Dendritic cell treated with granulocyte-macrophage colony-stimulating factor and Interleukin-4, amounts not matched to agents 40 ng/mL and 50 ng/mL, for 4 days (primary cell): ENCODE measurements around the gene THSD7B.

Source experiments
- H3K27ac Mint-ChIP-seq: one replicate; pipeline ENCODE4 v1.8.0; 2022; ENCODE audit warnings: mild to moderate bottlenecking, mixed read lengths
- H3K27me3 Mint-ChIP-seq: one replicate; pipeline ENCODE4 v1.8.0; 2022; ENCODE audit warnings: mild to moderate bottlenecking, mixed read lengths
- H3K36me3 Mint-ChIP-seq: one replicate; pipeline ENCODE4 v1.8.0; 2022; ENCODE audit warnings: low read depth, mixed read lengths
- H3K4me1 Mint-ChIP-seq: one replicate; pipeline ENCODE4 v1.8.0; 2022; ENCODE audit warnings: low read depth, mixed read lengths
- H3K4me3 Mint-ChIP-seq: one replicate; pipeline ENCODE4 v1.8.0; 2022; ENCODE audit warnings: mild to moderate bottlenecking, moderate library complexity, mixed read lengths
- H3K9me3 Mint-ChIP-seq: one replicate; pipeline ENCODE4 v1.8.0; 2022; ENCODE audit warnings: mixed read lengths
- intact Hi-C: fragments of 100-400 bp; cut with micrococcal nuclease; formaldehyde crosslinking; loops from one replicate; pipeline ENCODE4 v1.15.0; 2022

THSD7B gene

GRCh38 chr2:137133225-137133624 is 367.9 kb downstream of the THSD7B start:
- no peaks in the 10 kb centered on the region for H3K9me3 Mint-ChIP-seq
- no peak overlapping the region for H3K27ac Mint-ChIP-seq
- H3K27me3 Mint-ChIP-seq = no peaks in the 10 kb centered on the region
- H3K36me3 Mint-ChIP-seq = no peaks in the 10 kb centered on the region
- no peak overlapping the region for H3K4me3 Mint-ChIP-seq
- H3K4me1 Mint-ChIP-seq = no peaks in the 10 kb centered on the region
- intact Hi-C loops = no loop called here

GRCh38 chr2:137138263-137138662 is 372.9 kb downstream of the THSD7B start:
- no peak overlapping the region for H3K4me3 Mint-ChIP-seq
- intact Hi-C loops = no loop called here
- H3K9me3 Mint-ChIP-seq = no peaks in the 10 kb centered on the region
- no peaks in the 10 kb centered on the region for H3K36me3 Mint-ChIP-seq
- no peak overlapping the region for H3K27ac Mint-ChIP-seq
- H3K4me1 Mint-ChIP-seq = no peaks in the 10 kb centered on the region
- H3K27me3 Mint-ChIP-seq = no peaks in the 10 kb centered on the region

- Mint-ChIP-seq H3K9me3 (no peaks in the 10 kb centered on the region), H3K4me3 (no peak overlapping the region), H3K27ac (no peak overlapping the region), H3K4me1 (no peaks in the 10 kb centered on the region), H3K27me3 (peaks cover 2% of the 10 kb centered on the region), H3K36me3 (no peaks in the 10 kb centered on the region)
- intact Hi-C loops = loop anchor here (10.0 kb wide), 1 partner anchor 237 kb away; no protein-coding TSS in a partner anchor
Observed at GRCh38 chr2:137151731-137152130, 386.4 kb downstream of the THSD7B start.

GRCh38 chr2:137154946-137155345 is 389.6 kb downstream of the THSD7B start:
- Mint-ChIP-seq H3K4me3 (no peak overlapping the region), H3K36me3 (no peaks in the 10 kb centered on the region), H3K9me3 (no peaks in the 10 kb centered on the region), H3K4me1 (no peaks in the 10 kb centered on the region), H3K27me3 (peaks cover 2% of the 10 kb centered on the region), H3K27ac (no peak overlapping the region)
- intact Hi-C loops = loop anchor here (10.0 kb wide), 1 partner anchor 240 kb away; no protein-coding TSS in a partner anchor

DNA sequence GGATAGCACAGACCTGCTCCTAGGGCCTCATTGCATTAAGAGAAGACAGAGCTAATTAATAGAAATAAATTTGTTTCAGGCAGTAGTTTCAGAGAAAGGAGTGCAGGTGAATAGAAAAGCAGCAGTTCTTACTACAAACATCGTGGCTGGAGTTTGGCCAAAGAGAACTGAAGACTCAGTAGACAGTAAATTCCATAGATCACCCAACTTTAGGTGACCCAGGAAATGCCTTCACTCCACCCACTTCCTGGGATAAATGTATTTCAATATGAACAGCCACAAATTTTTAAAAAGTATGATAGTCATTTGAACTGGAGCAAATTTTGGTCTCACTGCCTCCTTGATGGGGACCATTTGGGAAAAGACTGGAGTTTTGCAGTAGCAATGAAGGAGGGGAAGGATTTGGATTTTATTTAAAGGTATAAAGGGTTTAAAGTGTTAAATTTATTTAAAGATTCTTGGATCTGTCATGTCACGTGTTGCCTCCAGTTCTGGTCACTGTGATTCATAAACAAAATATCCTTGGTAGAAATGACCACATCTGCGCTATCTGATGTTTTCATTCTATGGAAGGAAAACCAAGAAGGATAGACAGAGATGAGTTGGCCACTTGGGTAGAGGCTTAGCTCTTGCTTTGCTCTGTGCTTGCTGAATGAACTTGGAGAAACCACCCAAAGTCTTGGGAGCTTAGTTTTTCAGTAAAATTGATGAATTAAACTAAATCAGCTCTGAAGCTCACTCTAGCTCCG is 390.2 kb downstream of the THSD7B start:
- Mint-ChIP-seq H3K4me3 (no peak overlapping the region), H3K27ac (no peak overlapping the region), H3K9me3 (no peaks in the 10 kb centered on the region), H3K36me3 (no peaks in the 10 kb centered on the region), H3K4me1 (no peaks in the 10 kb centered on the region), H3K27me3 (peaks cover 2% of the 10 kb centered on the region)
- intact Hi-C loops = loop anchor here (10.0 kb wide), 1 partner anchor 241 kb away; no protein-coding TSS in a partner anchor

GRCh38 chr2:137156221-137156844 is 391.0 kb downstream of the THSD7B start:
- Mint-ChIP-seq H3K36me3 (no peaks in the 10 kb centered on the region), H3K27ac (no peak overlapping the region), H3K9me3 (no peaks in the 10 kb centered on the region), H3K4me1 (no peaks in the 10 kb centered on the region), H3K4me3 (no peak overlapping the region), H3K27me3 (peaks cover 2% of the 10 kb centered on the region)
- intact Hi-C loops = loop anchor here (10.0 kb wide), 1 partner anchor 242 kb away; no protein-coding TSS in a partner anchor

DNA sequence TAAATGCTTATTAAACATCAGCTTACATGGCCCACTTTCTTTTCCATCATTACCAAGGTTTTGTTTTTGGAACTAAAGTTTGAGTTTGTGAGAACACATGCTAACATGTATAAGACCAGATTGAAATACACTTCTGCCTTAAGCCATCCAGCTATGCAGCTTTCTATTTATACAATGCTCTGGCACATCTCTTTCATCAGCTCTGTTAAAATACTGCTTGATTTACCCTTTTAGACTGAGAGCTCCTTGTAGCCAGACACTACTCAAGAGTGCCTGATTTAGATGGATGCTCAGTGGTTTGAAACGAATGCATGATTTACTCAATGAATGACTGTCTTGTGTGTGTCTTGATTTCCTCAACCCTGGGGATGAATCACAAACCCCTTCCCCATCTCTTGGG is 392.5 kb downstream of the THSD7B start:
- Mint-ChIP-seq H3K4me1 (no peaks in the 10 kb centered on the region), H3K4me3 (no peak overlapping the region), H3K27ac (no peak overlapping the region), H3K27me3 (no peaks in the 10 kb centered on the region), H3K36me3 (no peaks in the 10 kb centered on the region), H3K9me3 (peaks cover 8% of the 10 kb centered on the region)
- intact Hi-C loops = loop anchor here (10.0 kb wide), 1 partner anchor 243 kb away; no protein-coding TSS in a partner anchor

DNA sequence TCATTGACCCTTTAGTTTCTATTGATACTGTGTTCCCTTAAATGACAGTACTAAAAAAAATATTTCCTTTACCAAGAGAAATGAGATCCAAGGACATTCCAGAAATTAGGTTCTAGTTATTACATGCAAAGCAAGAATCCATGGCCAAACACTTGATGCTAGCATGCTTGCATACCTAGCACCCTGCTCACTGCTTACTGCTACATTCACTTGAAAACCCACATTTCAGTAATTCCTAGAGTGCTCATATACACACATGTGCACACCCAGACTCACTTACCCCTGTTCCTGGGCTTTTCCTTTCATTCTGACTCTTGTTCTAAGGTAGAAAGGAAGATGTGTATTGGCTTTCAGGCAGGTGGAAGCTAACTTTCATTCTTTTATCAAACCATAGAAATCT is 395.9 kb downstream of the THSD7B start:
- intact Hi-C loops = no loop called here

DNA sequence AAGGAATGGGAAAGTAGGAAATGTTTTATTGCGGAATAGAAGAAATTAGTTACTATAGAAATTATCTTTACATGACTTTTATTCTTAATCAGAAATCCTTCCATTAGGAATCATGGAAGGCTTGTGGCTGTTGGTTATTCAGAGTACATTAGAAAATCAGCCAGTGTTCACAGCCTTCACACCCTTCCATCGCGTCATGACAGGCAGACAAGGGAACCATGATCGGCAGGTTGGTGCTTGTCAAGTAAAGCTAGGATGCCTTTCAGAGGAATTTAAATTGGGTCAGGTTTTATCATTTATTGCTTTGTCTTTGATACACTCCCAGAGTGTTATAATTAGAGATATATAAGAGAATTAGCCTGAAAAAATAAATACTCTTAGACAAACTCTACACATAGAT is 400.6 kb downstream of the THSD7B start:
- Mint-ChIP-seq H3K4me3 (no peak overlapping the region), H3K36me3 (no peaks in the 10 kb centered on the region), H3K4me1 (no peaks in the 10 kb centered on the region), H3K27ac (no peak overlapping the region), H3K9me3 (peaks cover 22% of the 10 kb centered on the region), H3K27me3 (no peaks in the 10 kb centered on the region)
- intact Hi-C loops = no loop called here

More for the DNA sequence above, 395.9 kb downstream of the THSD7B start:
- Mint-ChIP-seq H3K27me3 (no peaks in the 10 kb centered on the region), H3K36me3 (no peaks in the 10 kb centered on the region), H3K4me1 (no peaks in the 10 kb centered on the region), H3K27ac (no peak overlapping the region), H3K4me3 (no peak overlapping the region), H3K9me3 (peaks cover 22% of the 10 kb centered on the region)

DNA sequence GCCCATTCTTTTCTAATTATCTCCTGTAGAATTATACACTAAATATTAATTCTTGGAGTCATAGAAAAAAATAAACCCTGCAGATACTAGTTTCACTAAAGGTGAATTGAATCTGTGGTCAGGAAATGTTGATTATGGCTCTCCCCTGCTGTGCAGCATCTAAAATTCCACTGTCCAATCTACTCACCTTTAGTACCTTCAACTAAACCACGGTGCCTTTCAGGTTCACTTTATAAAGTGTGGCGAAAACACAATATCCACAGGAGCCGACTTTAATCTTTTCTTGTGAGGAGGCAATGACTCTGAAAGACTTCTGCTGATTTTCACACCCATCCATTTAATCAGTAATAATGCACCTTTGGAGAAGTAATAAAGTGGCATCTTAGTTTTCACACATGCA is 402.3 kb downstream of the THSD7B start:
- H3K36me3 Mint-ChIP-seq = no peaks in the 10 kb centered on the region
- H3K27ac Mint-ChIP-seq = no peak overlapping the region
- no peak overlapping the region for H3K4me3 Mint-ChIP-seq
- no peaks in the 10 kb centered on the region for H3K4me1 Mint-ChIP-seq
- intact Hi-C loops = no loop called here
- H3K27me3 Mint-ChIP-seq = peaks cover 1% of the 10 kb centered on the region
- H3K9me3 Mint-ChIP-seq = peaks cover 16% of the 10 kb centered on the region

GRCh38 chr2:137168552-137168951 is 403.2 kb downstream of the THSD7B start:
- Mint-ChIP-seq H3K27ac (no peak overlapping the region), H3K36me3 (no peaks in the 10 kb centered on the region), H3K27me3 (peaks cover 1% of the 10 kb centered on the region), H3K4me3 (no peak overlapping the region), H3K9me3 (peaks cover 7% of the 10 kb centered on the region), H3K4me1 (no peaks in the 10 kb centered on the region)
- intact Hi-C loops = no loop called here

- Mint-ChIP-seq H3K9me3 (no peaks in the 10 kb centered on the region), H3K36me3 (no peaks in the 10 kb centered on the region), H3K27me3 (peaks cover 1% of the 10 kb centered on the region), H3K27ac (no peak overlapping the region), H3K4me3 (no peak overlapping the region), H3K4me1 (no peaks in the 10 kb centered on the region)
- intact Hi-C loops = no loop called here
Observed at GRCh38 chr2:137172162-137172561, 406.8 kb downstream of the THSD7B start.

GRCh38 chr2:137173463-137173862 is 408.1 kb downstream of the THSD7B start:
- intact Hi-C loops = no loop called here
- Mint-ChIP-seq H3K4me1 (peaks cover 7% of the 10 kb centered on the region), H3K27ac (no peak overlapping the region), H3K36me3 (no peaks in the 10 kb centered on the region), H3K4me3 (no peak overlapping the region), H3K9me3 (no peaks in the 10 kb centered on the region), H3K27me3 (peaks cover 1% of the 10 kb centered on the region)

- H3K27ac Mint-ChIP-seq = no peak overlapping the region
- no peak overlapping the region for H3K4me3 Mint-ChIP-seq
Observed at GRCh38 chr2:137175246-137175645, 409.9 kb downstream of the THSD7B start.

More at GRCh38 chr2:137175246-137175645, 409.9 kb downstream of the THSD7B start:
- Mint-ChIP-seq H3K9me3 (no peaks in the 10 kb centered on the region), H3K27me3 (peaks cover 1% of the 10 kb centered on the region), H3K36me3 (no peaks in the 10 kb centered on the region), H3K4me1 (peaks cover 15% of the 10 kb centered on the region)
- intact Hi-C loops = no loop called here
